ENCODE data around the gene FABP2.

FABP2 gene

DNA sequence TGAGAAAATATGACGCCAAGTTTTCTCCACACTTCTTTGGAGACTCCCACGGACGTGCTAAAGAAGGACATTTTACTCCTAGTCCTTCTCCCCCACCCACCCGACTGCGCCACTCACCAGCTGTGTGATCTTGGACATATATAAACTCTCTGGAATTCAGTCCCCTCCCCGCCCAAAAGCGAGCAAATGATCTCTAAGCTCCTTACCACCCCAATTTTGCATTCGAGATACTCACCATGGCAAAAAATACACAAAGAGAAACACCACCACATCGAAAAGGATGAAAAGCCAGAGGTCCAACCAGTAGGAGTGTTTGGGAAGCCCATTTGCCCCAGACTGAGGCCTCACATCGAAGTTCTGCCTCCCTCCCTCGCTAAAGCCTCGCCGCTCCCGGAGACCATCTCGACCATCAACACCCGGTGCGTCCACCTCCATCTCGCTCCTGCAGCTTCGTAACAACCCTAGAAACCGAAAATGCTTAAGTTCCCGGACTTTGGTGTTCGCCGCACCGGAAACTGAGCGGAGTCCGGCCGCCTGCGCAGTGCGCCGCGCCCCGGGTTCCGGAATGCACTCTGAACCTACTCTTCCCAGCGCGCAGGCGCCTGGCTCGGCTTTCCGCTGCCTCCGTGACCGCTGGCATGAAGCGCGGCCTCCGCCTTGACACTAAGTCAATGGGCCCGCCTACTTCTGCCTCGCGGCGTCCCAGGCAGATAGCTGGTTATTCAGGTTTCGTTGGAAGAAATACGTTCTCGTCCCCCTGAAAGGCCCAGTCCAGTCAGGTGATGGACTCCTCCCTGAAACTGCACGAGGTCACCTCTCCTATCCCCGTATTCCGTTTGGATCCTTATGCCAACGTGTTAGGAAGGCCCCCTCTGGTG lies 21.6 kb downstream of the FABP2 start (continued):
- TF ChIP-seq, protein P1, sequence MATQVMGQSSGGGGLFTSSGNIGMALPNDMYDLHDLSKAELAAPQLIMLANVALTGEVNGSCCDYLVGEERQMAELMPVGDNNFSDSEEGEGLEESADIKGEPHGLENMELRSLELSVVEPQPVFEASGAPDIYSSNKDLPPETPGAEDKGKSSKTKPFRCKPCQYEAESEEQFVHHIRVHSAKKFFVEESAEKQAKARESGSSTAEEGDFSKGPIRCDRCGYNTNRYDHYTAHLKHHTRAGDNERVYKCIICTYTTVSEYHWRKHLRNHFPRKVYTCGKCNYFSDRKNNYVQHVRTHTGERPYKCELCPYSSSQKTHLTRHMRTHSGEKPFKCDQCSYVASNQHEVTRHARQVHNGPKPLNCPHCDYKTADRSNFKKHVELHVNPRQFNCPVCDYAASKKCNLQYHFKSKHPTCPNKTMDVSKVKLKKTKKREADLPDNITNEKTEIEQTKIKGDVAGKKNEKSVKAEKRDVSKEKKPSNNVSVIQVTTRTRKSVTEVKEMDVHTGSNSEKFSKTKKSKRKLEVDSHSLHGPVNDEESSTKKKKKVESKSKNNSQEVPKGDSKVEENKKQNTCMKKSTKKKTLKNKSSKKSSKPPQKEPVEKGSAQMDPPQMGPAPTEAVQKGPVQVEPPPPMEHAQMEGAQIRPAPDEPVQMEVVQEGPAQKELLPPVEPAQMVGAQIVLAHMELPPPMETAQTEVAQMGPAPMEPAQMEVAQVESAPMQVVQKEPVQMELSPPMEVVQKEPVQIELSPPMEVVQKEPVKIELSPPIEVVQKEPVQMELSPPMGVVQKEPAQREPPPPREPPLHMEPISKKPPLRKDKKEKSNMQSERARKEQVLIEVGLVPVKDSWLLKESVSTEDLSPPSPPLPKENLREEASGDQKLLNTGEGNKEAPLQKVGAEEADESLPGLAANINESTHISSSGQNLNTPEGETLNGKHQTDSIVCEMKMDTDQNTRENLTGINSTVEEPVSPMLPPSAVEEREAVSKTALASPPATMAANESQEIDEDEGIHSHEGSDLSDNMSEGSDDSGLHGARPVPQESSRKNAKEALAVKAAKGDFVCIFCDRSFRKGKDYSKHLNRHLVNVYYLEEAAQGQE (tag by site-specific recombination; IDR thresholded peaks at IDR 0.05): no peak; the same call in 1 of the 2 replicates
- TF ChIP-seq, protein P2, sequence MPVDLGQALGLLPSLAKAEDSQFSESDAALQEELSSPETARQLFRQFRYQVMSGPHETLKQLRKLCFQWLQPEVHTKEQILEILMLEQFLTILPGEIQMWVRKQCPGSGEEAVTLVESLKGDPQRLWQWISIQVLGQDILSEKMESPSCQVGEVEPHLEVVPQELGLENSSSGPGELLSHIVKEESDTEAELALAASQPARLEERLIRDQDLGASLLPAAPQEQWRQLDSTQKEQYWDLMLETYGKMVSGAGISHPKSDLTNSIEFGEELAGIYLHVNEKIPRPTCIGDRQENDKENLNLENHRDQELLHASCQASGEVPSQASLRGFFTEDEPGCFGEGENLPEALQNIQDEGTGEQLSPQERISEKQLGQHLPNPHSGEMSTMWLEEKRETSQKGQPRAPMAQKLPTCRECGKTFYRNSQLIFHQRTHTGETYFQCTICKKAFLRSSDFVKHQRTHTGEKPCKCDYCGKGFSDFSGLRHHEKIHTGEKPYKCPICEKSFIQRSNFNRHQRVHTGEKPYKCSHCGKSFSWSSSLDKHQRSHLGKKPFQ (tag by site-specific recombination; IDR thresholded peaks at IDR 0.05): no peak
- no peak for TF ChIP-seq ZNF558 (tag by site-specific recombination; IDR thresholded peaks at IDR 0.05)
- no peak for TF ChIP-seq ZNF792 (tag by site-specific recombination; IDR thresholded peaks at IDR 0.05)
- no peak for TF ChIP-seq IKZF3 (tag by site-specific recombination; IDR thresholded peaks at IDR 0.05)
- no peak for TF ChIP-seq WT1 (tag by site-specific recombination; IDR thresholded peaks at IDR 0.05)
- TF ChIP-seq REPIN1 (tag by site-specific recombination; IDR thresholded peaks at IDR 0.05; ENCODE audit: low read depth): 0 out of 2 replicates have a peak, but pooled peaks have one; percentile 34
- TF ChIP-seq SETDB1 (IDR thresholded peaks at IDR 0.05; ENCODE audit: insufficient read length, low read length): no peak
- TF ChIP-seq, protein P3, sequence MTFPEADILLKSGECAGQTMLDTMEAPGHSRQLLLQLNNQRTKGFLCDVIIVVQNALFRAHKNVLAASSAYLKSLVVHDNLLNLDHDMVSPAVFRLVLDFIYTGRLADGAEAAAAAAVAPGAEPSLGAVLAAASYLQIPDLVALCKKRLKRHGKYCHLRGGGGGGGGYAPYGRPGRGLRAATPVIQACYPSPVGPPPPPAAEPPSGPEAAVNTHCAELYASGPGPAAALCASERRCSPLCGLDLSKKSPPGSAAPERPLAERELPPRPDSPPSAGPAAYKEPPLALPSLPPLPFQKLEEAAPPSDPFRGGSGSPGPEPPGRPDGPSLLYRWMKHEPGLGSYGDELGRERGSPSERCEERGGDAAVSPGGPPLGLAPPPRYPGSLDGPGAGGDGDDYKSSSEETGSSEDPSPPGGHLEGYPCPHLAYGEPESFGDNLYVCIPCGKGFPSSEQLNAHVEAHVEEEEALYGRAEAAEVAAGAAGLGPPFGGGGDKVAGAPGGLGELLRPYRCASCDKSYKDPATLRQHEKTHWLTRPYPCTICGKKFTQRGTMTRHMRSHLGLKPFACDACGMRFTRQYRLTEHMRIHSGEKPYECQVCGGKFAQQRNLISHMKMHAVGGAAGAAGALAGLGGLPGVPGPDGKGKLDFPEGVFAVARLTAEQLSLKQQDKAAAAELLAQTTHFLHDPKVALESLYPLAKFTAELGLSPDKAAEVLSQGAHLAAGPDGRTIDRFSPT (tag by site-specific recombination; IDR thresholded peaks at IDR 0.05): peak; percentile 48; the same call in 1 of the 2 replicates
- no peak for TF ChIP-seq ZNF169 (tag by site-specific recombination; IDR thresholded peaks at IDR 0.05)
- TF ChIP-seq ZNF211 (tag by site-specific recombination; IDR thresholded peaks at IDR 0.05; ENCODE audit: low read depth): no peak
- TF ChIP-seq ZNF521 (tag by site-specific recombination; IDR thresholded peaks at IDR 0.05): no peak
- TF ChIP-seq ZNF571 (tag by site-specific recombination; IDR thresholded peaks at IDR 0.05): no peak
- TF ChIP-seq, protein P4, sequence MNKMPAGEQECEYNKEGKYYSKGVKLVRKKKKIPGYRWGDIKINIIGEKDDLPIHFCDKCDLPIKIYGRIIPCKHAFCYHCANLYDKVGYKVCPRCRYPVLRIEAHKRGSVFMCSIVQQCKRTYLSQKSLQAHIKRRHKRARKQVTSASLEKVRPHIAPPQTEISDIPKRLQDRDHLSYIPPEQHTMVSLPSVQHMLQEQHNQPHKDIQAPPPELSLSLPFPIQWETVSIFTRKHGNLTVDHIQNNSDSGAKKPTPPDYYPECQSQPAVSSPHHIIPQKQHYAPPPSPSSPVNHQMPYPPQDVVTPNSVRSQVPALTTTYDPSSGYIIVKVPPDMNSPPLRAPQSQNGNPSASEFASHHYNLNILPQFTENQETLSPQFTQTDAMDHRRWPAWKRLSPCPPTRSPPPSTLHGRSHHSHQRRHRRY (tag by site-specific recombination; IDR thresholded peaks at IDR 0.05): no peak
- no peak for TF ChIP-seq ZNF658 (tag by site-specific recombination; IDR thresholded peaks at IDR 0.05)
- TF ChIP-seq, protein P5, sequence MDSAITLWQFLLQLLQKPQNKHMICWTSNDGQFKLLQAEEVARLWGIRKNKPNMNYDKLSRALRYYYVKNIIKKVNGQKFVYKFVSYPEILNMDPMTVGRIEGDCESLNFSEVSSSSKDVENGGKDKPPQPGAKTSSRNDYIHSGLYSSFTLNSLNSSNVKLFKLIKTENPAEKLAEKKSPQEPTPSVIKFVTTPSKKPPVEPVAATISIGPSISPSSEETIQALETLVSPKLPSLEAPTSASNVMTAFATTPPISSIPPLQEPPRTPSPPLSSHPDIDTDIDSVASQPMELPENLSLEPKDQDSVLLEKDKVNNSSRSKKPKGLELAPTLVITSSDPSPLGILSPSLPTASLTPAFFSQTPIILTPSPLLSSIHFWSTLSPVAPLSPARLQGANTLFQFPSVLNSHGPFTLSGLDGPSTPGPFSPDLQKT (IDR thresholded peaks at IDR 0.05; ENCODE audit: borderline replicate concordance, low read depth, low read length): no peak
- peak; percentile 97 for TF ChIP-seq ZNF600 (tag by site-specific recombination; IDR thresholded peaks at IDR 0.05)
- TF ChIP-seq KLF9 (tag by site-specific recombination; IDR thresholded peaks at IDR 0.05; ENCODE audit: low read depth): peak; percentile 30; the same call in 1 of the 2 replicates
- TF ChIP-seq ZNF530 (tag by site-specific recombination; IDR thresholded peaks at IDR 0.05; ENCODE audit: low read depth): no peak
- TF ChIP-seq, protein P6, sequence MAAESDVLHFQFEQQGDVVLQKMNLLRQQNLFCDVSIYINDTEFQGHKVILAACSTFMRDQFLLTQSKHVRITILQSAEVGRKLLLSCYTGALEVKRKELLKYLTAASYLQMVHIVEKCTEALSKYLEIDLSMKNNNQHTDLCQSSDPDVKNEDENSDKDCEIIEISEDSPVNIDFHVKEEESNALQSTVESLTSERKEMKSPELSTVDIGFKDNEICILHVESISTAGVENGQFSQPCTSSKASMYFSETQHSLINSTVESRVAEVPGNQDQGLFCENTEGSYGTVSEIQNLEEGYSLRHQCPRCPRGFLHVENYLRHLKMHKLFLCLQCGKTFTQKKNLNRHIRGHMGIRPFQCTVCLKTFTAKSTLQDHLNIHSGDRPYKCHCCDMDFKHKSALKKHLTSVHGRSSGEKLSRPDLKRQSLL (tag by site-specific recombination; IDR thresholded peaks at IDR 0.05): no peak
- TF ChIP-seq ZFHX2 (tag by site-specific recombination; conservative IDR thresholded peaks at IDR 0.05): no peak; the same call in 1 of the 2 replicates
- no peak for TF ChIP-seq ZNF843 (tag by site-specific recombination; IDR thresholded peaks at IDR 0.05)
- TF ChIP-seq ZNF433 (tag by site-specific recombination; IDR thresholded peaks at IDR 0.05; ENCODE audit: low read depth): no peak
- TF ChIP-seq, protein P7, sequence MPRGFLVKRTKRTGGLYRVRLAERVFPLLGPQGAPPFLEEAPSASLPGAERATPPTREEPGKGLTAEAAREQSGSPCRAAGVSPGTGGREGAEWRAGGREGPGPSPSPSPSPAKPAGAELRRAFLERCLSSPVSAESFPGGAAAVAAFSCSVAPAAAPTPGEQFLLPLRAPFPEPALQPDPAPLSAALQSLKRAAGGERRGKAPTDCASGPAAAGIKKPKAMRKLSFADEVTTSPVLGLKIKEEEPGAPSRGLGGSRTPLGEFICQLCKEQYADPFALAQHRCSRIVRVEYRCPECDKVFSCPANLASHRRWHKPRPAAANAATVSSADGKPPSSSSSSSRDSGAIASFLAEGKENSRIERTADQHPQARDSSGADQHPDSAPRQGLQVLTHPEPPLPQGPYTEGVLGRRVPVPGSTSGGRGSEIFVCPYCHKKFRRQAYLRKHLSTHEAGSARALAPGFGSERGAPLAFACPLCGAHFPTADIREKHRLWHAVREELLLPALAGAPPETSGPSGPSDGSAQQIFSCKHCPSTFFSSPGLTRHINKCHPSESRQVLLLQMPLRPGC (tag by site-specific recombination; IDR thresholded peaks at IDR 0.05): 0 out of 2 replicates have a peak, but pooled peaks have one; percentile 15
- no peak for TF ChIP-seq ZNF701 (tag by site-specific recombination; IDR thresholded peaks at IDR 0.05)
